ENCODE measurements around the gene TMCO4.

The TMCO4 gene

GRCh38 chr1:19723874-19724273 lies 75.8 kb downstream of the TMCO4 start:
- H3K9me3 ChIP-seq (ENCODE audit: control insufficient read depth, low read length) = no peaks in the 10 kb centered on the region
- no peak overlapping the region for H3K27ac ChIP-seq (ENCODE audit: insufficient read depth, low read depth, low read length, poor library complexity, severe bottlenecking)
- H3K27me3 ChIP-seq (ENCODE audit: control insufficient read depth, insufficient read depth, low read length, poor library complexity, severe bottlenecking) = no peaks in the 10 kb centered on the region
- H3K36me3 ChIP-seq (ENCODE audit: control insufficient read depth, insufficient read depth, low read length) = no peaks in the 10 kb centered on the region
- WGBS, 2 experiments = 53 to 55% methylated on average over 4 of the region's 4 CpGs
- no peaks in the 10 kb centered on the region for H3K4me1 ChIP-seq (ENCODE audit: control insufficient read depth, insufficient read depth, low read length)
- no peak overlapping the region for H3K4me3 ChIP-seq (ENCODE audit: insufficient read depth, low read depth, low read length)

GRCh38 chr1:19720973-19721372 lies 78.7 kb downstream of the TMCO4 start:
- Histone ChIP-seq H3K27me3 (ENCODE audit: control insufficient read depth, insufficient read depth, low read length, poor library complexity, severe bottlenecking) (no peaks in the 10 kb centered on the region), H3K4me1 (ENCODE audit: control insufficient read depth, insufficient read depth, low read length) (no peaks in the 10 kb centered on the region), H3K36me3 (ENCODE audit: control insufficient read depth, insufficient read depth, low read length) (no peaks in the 10 kb centered on the region), H3K27ac (ENCODE audit: insufficient read depth, low read depth, low read length, poor library complexity, severe bottlenecking) (no peak overlapping the region), H3K4me3 (ENCODE audit: insufficient read depth, low read depth, low read length) (no peak overlapping the region), H3K9me3 (ENCODE audit: control insufficient read depth, low read length) (no peaks in the 10 kb centered on the region)
- 60 to 67% methylated on average over 4 of the region's 4 CpGs for WGBS, 2 experiments

GRCh38 chr1:19720174-19720573 lies 79.5 kb downstream of the TMCO4 start:
- Histone ChIP-seq H3K9me3 (ENCODE audit: control insufficient read depth, low read length) (no peaks in the 10 kb centered on the region), H3K4me1 (ENCODE audit: control insufficient read depth, insufficient read depth, low read length) (no peaks in the 10 kb centered on the region), H3K4me3 (ENCODE audit: insufficient read depth, low read depth, low read length) (no peak overlapping the region), H3K27me3 (ENCODE audit: control insufficient read depth, insufficient read depth, low read length, poor library complexity, severe bottlenecking) (no peaks in the 10 kb centered on the region), H3K27ac (ENCODE audit: insufficient read depth, low read depth, low read length, poor library complexity, severe bottlenecking) (no peak overlapping the region), H3K36me3 (ENCODE audit: control insufficient read depth, insufficient read depth, low read length) (no peaks in the 10 kb centered on the region)
- WGBS, 2 experiments = 95 to 97% methylated on average over 4 of the region's 4 CpGs

DNA sequence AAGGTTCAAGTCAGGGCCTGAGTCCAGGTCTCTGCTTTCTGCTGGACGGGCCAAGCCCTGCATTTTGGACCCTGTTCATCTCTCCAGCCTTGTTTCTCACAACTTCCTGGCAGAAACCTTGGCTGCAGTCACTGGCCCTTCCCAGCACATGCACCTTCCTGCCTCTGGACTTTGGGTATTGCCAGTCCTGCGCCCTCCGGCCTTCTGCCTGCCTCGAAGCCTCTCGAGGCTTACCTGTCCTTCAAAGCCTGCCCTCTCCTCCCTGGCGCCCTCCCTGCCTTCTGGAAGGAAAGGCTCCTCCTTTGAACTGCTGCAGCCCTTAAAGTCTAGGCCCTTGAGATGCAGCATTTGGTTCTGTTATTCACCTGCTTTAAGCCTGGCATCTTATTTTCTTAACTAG lies 82.2 kb downstream of the TMCO4 start:
- no peak overlapping the region for H3K4me3 ChIP-seq (ENCODE audit: insufficient read depth, low read depth, low read length)
- no peaks in the 10 kb centered on the region for H3K36me3 ChIP-seq (ENCODE audit: control insufficient read depth, insufficient read depth, low read length)
- 89 to 90% methylated on average over 6 of the region's 6 CpGs for WGBS, 2 experiments
- no peaks in the 10 kb centered on the region for H3K9me3 ChIP-seq (ENCODE audit: control insufficient read depth, low read length)
- no peaks in the 10 kb centered on the region for H3K4me1 ChIP-seq (ENCODE audit: control insufficient read depth, insufficient read depth, low read length)
- H3K27me3 ChIP-seq (ENCODE audit: control insufficient read depth, insufficient read depth, low read length, poor library complexity, severe bottlenecking) = no peaks in the 10 kb centered on the region
- no peak overlapping the region for H3K27ac ChIP-seq (ENCODE audit: insufficient read depth, low read depth, low read length, poor library complexity, severe bottlenecking)

GRCh38 chr1:19715334-19716203 lies 84.1 kb downstream of the TMCO4 start:
- Histone ChIP-seq H3K4me3 (ENCODE audit: insufficient read depth, low read depth, low read length) (no peak overlapping the region), H3K27ac (ENCODE audit: insufficient read depth, low read depth, low read length, poor library complexity, severe bottlenecking) (no peak overlapping the region), H3K27me3 (ENCODE audit: control insufficient read depth, insufficient read depth, low read length, poor library complexity, severe bottlenecking) (no peaks in the 10 kb centered on the region), H3K36me3 (ENCODE audit: control insufficient read depth, insufficient read depth, low read length) (no peaks in the 10 kb centered on the region), H3K9me3 (ENCODE audit: control insufficient read depth, low read length) (no peaks in the 10 kb centered on the region), H3K4me1 (ENCODE audit: control insufficient read depth, insufficient read depth, low read length) (no peaks in the 10 kb centered on the region)
- WGBS, 2 experiments = 34 to 38% methylated on average over 12 of the region's 12 CpGs

DNA sequence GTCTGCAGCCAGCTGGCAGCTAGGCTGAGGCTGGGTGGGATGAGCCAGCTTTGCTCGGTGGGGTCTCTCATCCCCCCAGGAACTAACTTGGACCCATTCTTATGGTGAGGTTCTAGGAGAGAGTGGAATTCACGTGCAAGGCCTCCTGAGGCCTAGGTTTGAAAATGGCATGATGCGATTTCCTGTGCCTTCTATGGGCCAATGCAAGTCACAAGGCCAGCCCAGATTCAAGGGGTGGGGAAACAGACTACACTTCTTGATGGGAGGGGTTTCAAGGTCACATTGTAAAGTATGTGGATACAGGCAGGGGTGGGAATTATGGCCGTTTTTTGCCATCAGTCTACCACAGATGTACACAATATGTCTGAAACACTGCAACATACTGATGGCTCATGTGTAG lies 86.8 kb downstream of the TMCO4 start:
- no peaks in the 10 kb centered on the region for H3K27me3 ChIP-seq (ENCODE audit: control insufficient read depth, insufficient read depth, low read length, poor library complexity, severe bottlenecking)
- H3K36me3 ChIP-seq (ENCODE audit: control insufficient read depth, insufficient read depth, low read length) = no peaks in the 10 kb centered on the region
- no peaks in the 10 kb centered on the region for H3K9me3 ChIP-seq (ENCODE audit: control insufficient read depth, low read length)
- no peak overlapping the region for H3K4me3 ChIP-seq (ENCODE audit: insufficient read depth, low read depth, low read length)
- 59 to 67% methylated on average over 4 of the region's 4 CpGs for WGBS, 2 experiments
- peaks cover 7% of the 10 kb centered on the region for H3K4me1 ChIP-seq (ENCODE audit: control insufficient read depth, insufficient read depth, low read length)
- no peak overlapping the region for H3K27ac ChIP-seq (ENCODE audit: insufficient read depth, low read depth, low read length, poor library complexity, severe bottlenecking)

DNA sequence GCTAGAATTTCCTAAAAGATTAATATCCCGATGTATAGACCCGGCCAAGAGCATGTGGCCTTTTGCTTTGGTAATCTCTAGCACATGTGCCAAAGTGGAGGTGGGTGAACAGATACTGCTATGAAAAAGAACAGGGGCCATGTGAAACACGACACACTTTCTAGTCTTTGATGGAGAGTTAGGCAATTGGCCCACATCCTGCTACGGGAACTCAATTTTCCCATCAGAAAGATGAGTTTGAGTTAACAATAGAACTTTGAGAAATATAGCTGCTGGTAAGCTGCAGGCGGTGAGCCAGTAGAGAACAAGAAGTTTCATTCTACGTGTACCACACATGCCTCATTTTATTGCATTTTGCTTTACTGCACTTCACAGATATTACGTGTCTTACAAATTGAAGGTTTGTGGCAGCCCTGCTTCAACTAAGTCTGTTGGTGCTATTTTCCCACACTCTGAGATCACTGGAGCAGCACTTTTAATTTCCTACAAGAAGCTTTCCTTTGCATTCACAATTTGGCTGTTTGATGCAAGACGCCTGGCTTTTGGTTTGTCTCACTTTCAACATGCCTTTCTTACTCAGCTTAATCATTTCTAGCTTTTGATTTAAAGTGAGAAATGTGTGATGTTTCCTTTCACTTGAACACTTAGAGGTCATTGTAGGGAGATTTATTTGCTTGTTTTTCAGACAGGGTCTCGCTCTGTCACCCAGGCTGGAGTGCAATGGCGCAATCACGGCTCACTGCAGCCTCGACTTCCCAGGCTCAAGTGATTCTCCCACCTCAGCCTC lies 88.7 kb downstream of the TMCO4 start:
- Histone ChIP-seq H3K36me3 (ENCODE audit: control insufficient read depth, insufficient read depth, low read length) (no peaks in the 10 kb centered on the region), H3K27me3 (ENCODE audit: control insufficient read depth, insufficient read depth, low read length, poor library complexity, severe bottlenecking) (no peaks in the 10 kb centered on the region), H3K4me1 (ENCODE audit: control insufficient read depth, insufficient read depth, low read length) (peaks cover 7% of the 10 kb centered on the region), H3K9me3 (ENCODE audit: control insufficient read depth, low read length) (no peaks in the 10 kb centered on the region), H3K4me3 (ENCODE audit: insufficient read depth, low read depth, low read length) (no peak overlapping the region), H3K27ac (ENCODE audit: insufficient read depth, low read depth, low read length, poor library complexity, severe bottlenecking) (no peak overlapping the region)
- WGBS, 2 experiments = 94 to 95% methylated on average over 12 of the region's 12 CpGs

DNA sequence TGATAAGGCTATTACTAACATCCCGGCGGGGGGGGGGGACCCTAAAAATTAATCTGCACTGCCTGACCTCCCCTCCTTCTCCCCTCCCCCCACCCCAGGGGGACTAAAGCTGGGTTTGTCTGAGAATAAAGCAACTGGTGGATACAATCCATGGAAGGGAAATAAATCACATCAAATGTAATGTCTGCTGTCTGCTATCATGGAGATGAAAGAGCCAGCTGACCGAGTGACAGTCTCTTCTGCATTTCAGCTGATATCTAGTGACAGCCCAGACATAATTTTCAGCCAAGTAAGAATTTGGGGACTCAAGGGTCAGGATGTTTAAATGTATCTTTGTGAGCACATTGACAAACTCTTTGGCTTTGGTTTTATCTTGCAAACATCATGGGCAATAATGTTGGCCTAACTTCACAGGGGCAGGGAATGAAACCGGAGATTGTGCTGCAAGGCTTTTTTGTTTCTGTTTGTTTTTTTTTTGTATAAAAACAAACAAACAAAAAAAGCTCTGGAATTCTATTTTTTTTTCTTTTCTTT lies 90.4 kb downstream of the TMCO4 start:
- H3K27ac ChIP-seq (ENCODE audit: insufficient read depth, low read depth, low read length, poor library complexity, severe bottlenecking) = no peak overlapping the region
- no peaks in the 10 kb centered on the region for H3K27me3 ChIP-seq (ENCODE audit: control insufficient read depth, insufficient read depth, low read length, poor library complexity, severe bottlenecking)
- peaks cover 11% of the 10 kb centered on the region for H3K4me1 ChIP-seq (ENCODE audit: control insufficient read depth, insufficient read depth, low read length)
- H3K9me3 ChIP-seq (ENCODE audit: control insufficient read depth, low read length) = no peaks in the 10 kb centered on the region
- WGBS, 2 experiments = 85 to 86% methylated on average over 1 to 3 of the region's 4 CpGs
- no peaks in the 10 kb centered on the region for H3K36me3 ChIP-seq (ENCODE audit: control insufficient read depth, insufficient read depth, low read length)
- no peak overlapping the region for H3K4me3 ChIP-seq (ENCODE audit: insufficient read depth, low read depth, low read length)

- no peaks in the 10 kb centered on the region for H3K36me3 ChIP-seq (ENCODE audit: control insufficient read depth, insufficient read depth, low read length)
- no peaks in the 10 kb centered on the region for H3K27me3 ChIP-seq (ENCODE audit: control insufficient read depth, insufficient read depth, low read length, poor library complexity, severe bottlenecking)
- H3K4me3 ChIP-seq (ENCODE audit: insufficient read depth, low read depth, low read length) = no peak overlapping the region
- peaks cover 18% of the 10 kb centered on the region for H3K4me1 ChIP-seq (ENCODE audit: control insufficient read depth, insufficient read depth, low read length)
- WGBS, 2 experiments = 80 to 84% methylated on average over 8 of the region's 8 CpGs
- no peak overlapping the region for H3K27ac ChIP-seq (ENCODE audit: insufficient read depth, low read depth, low read length, poor library complexity, severe bottlenecking)
- no peaks in the 10 kb centered on the region for H3K9me3 ChIP-seq (ENCODE audit: control insufficient read depth, low read length)
These were observed 91.1 kb downstream of the TMCO4 start for GRCh38 chr1:19708567-19709110.

DNA sequence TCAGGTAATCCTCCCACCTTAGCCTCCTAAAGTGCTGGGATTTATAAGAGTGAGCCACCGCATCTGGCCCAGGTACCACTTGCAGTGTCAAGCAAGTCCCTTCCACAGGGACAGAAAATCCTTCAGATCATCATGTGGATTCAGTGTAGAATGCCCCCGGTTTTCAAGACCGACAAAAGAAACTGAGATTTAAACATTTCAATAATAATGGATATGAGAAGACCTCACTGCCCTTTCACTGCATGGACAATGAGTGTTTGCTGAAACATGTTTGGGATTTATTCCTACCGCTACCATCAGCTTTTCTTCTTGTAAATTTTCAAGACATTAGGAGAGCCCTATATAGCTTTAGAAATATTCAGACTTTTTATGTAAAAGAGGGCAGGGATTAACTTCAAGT lies 93.6 kb downstream of the TMCO4 start:
- Histone ChIP-seq H3K4me3 (ENCODE audit: insufficient read depth, low read depth, low read length) (no peak overlapping the region), H3K27ac (ENCODE audit: insufficient read depth, low read depth, low read length, poor library complexity, severe bottlenecking) (no peak overlapping the region), H3K9me3 (ENCODE audit: control insufficient read depth, low read length) (no peaks in the 10 kb centered on the region), H3K4me1 (ENCODE audit: control insufficient read depth, insufficient read depth, low read length) (peaks cover 18% of the 10 kb centered on the region), H3K27me3 (ENCODE audit: control insufficient read depth, insufficient read depth, low read length, poor library complexity, severe bottlenecking) (no peaks in the 10 kb centered on the region), H3K36me3 (ENCODE audit: control insufficient read depth, insufficient read depth, low read length) (no peaks in the 10 kb centered on the region)
- WGBS, 2 experiments = 86 to 95% methylated on average over 3 to 4 of the region's 4 CpGs
